ENCODE measurements around the gene TPD52L2.
A peak's percentile ranks its signal among the peaks of the same experiment; 100 is the strongest.
"Not testable (repeated sequence)": the region's sequence is repeated elsewhere in the genome, so short reads cannot be mapped to it uniquely, and the experiment has no call there.

Gene TPD52L2

DNA sequence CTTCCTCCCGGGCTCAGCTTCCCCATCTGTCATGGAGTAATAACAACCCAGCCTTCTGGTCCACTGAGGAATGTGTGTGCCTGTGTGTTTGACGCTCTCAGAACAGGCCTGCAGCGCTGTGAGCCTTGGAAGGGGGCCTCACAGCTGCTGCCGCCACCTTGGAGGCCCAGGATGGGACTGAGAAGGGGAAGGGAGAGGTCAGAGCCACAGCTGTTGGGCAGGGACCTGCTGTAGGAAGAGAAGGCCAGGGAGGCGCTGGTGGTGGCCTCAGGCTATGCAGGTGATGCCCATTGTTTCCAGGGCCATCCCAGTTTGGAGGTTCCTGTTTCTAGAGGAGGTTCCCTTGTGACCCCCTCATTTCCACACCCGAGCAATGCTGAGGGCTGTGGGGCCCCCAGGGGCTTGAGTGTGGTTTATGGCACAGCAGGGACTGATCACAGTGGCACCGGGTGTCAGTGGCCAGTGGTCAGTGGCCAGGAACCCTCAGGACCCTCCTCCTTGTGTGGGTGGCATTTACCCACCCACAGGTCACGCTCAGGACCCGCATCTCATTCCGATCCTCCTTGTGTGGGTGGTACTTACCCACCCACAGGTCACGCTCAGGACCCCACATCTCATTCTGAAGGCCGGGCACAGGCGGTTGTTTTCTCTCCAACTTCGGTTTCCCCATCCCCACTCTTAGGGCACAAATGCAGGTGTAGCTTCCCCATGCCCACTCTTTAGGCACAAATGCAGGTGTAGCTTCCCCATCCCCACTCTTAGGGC is 14.0 kb downstream of the TPD52L2 start:
- no peak for DNase-seq (ENCODE audit: low spot score)

DNA sequence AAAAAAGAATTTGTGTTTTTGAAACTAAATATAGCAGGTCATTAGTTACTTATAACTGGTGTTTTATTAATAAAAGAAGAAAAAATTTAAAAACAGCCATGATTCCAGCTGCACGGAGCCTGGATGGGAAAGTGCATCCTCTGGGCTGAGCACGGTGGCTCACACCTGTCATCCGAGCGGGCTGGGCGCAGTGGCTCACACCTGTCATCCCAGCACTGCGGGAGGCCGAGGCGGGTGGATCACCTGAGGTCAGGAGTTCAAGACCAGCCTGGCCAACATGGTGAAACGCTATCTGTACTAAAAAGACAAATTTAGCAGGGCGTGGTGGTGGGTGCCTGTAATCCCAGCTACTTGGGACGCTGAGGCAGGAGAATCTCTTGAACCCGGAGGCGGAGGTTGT is 15.8 kb downstream of the TPD52L2 start:
- DNase-seq (ENCODE audit: low spot score) = not testable (repeated sequence)

DNA sequence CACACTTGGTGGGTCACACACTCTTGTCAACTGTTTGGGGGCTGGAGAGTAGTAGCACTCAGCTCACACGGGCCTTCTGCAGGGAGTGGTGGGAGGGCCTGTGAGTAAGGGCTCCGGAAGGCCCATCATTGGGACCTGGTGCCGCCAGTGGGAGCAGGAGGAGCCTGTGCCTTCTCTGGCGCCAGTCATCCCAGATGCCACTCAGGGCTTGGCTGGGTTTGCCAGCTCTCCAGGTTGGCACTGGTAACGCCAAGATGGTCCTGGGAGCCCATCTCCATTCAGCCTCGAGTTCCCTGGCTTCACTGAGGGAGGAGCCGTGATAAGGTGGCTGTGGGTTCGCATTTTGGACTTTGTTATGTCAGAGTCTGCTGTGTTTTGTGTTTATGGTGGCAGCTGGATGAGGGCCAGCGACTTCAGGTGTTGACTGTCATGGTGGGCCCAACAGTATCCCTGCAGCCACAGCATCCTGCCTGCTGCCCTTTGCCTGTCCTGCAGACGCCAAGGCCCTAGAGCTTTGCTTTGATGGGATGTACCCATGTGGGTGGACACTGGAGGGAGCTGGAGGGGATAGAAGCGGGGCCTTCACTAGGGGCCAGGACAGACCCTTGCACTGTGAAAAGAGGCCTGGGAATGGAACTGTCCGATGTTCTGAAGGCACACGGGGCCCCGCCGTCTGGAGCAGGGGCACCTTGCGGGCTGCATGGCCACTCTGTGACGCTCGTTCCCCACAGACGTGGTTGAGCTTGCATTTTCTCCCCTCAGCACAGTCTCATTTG is 16.6 kb downstream of the TPD52L2 start:
- DNase-seq (ENCODE audit: low spot score) = no peak

DNA sequence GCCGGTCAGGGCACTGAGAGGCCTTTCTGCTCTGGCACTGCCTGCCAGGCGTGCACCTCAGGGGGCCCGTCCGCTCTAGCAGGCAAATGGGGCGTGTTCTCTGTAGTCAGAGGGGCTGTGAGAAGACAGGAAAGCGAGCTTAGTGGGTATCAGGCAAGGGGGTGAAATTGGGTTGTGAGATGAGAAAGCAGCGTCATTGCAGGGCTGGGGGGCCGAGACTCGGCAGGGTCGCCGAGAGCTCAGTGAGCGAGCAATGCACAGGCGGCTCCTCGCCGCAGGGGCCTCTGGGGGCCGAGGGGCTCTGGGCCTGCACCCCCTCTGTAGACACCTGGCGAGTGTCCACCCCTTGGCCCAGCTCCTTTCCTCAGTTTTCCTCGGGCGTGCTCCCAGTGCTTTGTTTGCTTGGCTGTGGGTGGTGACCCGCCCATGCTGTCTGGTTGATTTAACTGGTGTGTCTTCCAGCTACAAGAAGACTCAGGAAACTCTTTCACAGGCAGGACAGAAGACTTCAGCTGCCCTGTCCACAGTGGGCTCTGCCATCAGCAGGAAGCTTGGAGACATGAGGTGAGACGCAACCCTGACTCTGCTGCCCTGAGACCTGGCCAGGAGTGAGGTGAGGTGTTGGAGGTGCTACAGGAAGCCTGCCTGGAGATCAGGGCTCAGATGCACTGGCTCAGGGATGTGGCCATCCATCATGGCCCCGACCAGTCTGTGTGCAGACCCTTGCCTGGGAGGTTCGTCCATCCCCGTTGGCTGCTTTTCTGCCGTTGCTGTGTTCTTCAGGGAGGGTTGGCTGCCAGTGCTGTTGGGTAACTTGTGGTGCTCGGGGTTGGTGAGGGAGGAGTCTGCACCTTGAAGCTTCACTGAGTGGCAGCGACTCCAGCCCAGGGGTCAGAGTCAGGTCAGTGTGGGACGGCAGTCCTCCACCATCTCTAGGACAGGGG is 17.5 kb downstream of the TPD52L2 start:
- DNase-seq (ENCODE audit: low spot score) = no peak

DNA sequence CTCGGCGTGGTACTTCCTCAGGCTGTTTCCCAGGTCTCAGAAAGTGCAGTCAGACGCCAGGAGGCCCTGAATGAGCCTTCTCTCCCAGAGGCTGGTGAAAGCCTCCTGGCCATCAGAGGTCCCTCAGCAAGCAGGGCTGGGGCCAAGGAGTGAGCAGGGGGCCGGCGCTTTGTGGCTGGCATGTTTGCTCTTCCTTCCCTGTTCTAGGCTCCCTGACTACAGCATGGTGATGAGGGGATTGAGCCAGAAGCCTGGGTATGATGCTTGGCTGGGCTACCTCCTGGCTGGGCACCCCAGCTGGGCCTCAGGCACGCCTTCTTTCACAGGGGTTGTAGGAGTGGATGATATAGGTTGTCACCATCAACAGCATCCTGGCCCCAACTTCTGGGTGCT is 18.1 kb downstream of the TPD52L2 start:
- DNase-seq (ENCODE audit: low spot score) = no peak

DNA sequence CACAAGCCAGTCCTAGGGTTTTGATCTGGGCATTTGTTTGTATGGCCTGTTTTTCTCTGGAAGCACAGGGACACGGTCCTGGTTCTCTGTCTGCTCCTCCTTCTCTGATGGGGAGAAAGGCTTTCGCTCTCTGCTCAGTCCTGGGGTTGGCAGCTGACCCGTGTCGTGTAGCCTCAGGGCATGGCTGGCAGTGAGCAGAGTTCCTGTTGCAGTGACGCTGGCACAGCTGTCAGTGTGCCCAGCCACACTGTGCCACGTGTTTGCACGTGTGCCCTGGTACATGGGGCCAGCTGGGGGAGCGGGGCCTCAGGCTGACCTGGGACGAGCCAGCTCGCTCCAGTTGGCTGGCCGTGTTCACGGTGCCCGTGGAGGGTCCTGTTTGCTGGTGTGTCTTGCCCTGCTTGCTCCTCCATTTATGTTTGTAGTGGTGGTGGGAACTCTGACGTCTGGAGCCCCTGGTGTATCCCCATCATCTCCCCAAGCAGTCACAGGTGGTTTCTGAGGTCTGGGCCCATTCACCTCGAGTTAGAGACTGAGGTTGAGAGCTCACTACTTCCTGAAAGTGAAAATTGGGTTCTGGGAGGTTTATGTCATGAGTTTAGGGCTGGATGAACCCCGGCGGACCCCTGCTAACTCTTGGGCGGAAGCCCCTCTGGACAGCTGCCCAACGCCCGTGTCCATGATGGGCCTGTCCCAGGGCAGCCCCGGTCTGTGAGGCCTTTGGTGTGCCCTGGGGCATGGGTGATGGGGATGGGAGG is 19.6 kb downstream of the TPD52L2 start:
- no peak for DNase-seq (ENCODE audit: low spot score)

DNA sequence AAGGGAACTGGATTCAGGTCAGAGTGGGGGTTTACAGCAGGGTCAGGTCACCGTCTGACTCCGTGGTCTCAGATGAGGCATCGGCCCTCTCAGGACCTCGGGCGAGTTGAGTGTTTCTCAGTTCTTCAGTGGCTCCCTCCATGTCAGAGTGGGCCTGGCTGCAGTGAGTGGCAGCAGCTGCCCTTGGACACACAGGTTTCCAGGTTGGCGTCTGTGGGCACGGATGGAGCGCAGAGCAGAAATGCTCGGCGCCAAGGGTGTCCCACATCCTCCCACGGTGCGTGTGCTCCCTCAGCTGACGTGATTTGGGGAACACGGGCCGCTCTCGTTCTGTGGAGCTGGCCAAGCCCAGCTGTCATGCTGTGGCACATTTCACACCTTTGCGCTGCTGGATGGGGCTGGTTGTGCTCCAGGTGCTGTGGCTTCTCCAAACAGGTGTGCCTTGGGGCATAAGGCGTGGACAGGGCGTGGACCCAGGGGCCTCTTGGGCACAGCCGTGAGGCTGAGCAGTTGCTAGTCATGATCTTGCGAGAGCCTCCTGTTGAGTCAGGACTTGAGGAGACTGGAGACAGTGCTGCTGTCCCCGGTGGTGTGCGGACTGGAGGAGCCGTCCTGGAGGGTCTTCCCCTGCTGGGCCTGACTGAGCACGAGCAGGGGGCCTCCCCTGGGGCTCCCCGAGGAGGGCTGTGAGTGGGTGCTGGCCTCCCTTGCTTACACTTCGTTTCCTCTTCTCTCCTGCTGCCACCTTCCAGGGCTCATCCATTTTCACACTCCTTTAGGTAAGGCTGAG is 20.4 kb downstream of the TPD52L2 start:
- no peak for DNase-seq (ENCODE audit: low spot score)

DNA sequence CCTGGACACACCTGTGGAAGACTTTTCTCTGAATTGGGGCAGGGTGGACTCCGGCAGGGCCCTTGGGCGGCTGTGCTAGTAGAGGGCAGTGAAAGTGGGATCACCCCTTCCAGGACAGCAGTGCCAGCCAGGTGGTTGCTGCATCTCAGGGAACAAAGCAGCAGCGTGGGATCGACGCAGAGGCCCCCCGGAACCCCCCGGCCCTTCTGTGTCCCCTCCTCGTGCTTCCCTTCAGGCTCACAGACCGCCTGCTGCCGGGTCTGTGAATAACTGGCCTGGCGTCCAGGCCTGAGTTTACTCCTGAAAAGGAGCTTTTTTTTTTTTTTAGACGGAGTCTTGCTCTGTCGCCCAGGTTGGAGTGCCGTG is 21.0 kb downstream of the TPD52L2 start:
- DNase-seq (ENCODE audit: low spot score) = no peak

DNA sequence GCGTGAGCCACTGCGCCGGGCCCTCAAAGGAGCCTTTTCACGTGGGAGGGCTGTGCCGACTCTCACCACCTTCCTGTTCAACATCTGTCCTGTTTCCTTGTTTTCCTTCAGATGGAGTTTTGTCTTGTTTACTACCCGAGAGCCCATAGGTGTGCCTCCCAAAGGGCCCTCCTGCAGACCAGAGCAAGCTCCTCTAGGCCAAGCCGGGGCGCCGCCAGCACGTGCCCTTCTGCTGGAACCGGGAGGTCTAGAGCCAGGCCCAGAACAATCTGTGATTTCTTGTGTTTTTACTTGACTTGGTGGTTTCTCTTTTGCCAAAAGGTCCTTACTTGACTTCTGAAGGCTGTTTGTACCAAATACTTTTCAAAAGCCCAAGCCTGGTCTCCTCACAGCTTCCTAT is 21.9 kb downstream of the TPD52L2 start:
- DNase-seq (ENCODE audit: low spot score) = no peak

DNA sequence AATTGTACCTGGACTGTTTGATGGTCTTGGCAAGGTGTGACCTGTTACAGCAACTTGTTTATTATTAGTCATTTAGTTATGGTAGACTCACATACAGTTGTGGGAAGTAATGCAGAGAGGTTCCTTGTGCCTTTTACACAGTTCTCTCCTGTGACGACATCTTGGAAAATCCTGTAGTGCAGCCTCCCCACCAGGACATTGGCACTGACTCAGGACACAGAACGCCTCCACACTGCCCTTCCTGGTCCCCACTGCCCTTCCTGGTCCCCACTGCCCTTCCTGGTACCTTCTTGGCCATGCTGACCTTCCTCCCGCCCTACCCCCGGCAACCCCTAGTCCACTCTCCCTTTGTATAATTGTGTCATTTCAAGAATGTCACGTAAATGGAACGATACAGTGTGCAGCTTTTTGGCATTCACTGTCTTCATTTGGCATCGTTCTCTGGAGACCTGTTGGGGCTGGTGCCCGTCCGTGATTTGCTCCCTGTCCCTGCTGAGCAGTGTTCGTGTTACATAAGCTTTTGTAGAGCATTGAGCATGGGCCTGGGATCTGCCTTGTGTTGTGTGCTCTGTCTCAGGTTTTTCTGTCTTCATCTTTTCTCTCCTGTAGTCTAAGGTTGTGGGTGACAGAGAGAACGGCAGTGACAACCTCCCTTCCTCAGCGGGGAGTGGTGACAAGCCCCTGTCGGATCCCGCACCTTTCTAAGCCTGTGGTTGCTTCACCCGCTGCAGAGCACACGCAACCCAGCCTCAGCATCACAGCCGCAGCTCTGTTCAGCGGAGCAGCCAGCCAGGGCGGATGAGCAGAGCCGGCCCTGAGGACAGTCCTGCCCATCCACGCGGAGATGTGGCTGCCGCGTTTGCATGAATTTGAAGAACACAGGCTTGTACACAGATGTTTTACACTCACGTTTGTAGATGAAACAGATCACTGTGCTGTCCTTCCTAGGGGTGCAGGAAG is 24.5 kb downstream of the TPD52L2 start:
- DNase-seq (ENCODE audit: low spot score) = no peak

DNA sequence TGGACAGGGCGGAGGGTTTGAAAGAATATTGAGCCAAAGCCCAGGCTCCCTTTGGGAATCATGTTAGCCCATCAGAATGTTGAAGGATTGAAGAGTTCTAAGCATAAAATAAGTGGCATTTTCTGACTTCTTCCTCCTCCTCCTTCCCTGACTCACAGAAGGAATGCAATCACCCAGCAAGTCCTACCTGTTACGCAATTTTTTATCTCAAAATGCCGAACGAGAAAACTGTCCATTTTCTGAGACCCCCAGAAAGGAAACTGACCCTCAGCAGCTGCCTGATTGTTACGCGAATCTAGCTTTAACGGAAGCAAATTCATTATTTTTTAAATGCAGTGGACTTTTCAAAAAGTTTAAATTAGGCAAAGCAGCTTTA is 25.1 kb downstream of the TPD52L2 start:
- no peak for DNase-seq (ENCODE audit: low spot score)

DNA sequence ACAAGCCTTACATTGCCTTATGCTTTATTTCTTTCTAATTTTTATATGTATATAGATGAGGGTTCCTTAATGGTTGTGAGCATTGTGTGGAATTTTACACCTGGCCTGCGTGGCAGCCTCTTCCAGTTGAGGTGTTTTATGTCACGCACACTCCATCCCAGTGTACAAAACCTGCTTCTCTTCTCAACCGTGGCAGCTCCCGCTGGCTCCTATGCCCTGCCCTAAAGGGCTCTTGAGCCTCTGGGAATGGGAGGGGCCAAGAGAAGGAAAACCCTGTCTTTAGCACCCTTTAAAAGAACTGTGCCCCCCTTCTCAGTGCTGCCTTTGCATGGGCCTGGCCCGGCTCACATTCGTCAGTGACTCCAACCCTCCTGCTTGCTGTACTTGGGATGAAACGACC is 25.5 kb downstream of the TPD52L2 start:
- DNase-seq (ENCODE audit: low spot score) = no peak

DNA sequence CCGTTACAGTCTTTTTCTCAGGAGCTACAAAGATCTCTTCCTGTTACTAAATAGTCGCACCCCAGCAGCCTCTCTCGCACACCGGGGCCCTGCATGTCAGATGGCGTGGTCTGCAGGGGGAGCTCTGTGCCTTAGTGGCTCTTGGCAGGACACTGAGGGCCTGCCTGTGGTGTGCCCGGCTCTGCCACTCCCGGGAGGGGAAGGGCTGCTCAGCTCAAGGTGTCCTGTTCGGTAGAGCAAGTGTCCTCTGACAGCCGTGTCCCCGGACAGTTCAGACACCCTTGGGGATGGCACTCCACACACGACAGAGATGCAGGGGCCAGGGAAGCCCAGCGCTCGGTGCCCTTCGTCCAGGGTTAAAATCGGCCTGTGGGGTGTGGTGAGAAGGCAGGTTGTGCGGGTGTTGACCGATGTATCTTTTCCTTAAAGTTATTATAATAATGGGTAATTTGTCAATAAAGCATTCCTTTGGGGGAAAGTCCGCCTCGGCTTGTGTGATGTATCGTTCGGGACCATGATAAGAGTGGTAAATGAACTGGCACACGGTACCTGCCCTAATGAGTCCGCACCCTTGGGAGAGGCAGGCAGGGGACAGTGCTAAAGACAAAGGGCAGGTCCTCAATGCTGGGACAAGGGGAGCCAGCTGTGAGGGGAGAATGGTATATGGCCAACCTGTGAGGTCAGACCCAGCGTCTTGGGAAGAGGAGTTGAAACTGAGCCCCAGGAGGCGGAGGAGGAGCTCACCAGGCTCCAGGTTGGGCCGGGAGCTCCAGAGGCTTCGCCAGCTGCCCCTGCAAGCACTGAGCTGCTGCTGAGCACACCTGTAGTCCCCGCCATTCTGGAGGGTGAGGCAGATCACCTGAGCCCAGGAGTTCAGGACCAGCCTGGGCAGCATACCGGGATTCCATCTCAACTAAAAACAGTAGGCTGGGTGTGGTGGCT is 26.3 kb downstream of the TPD52L2 start:
- no peak for DNase-seq (ENCODE audit: low spot score)

DNA sequence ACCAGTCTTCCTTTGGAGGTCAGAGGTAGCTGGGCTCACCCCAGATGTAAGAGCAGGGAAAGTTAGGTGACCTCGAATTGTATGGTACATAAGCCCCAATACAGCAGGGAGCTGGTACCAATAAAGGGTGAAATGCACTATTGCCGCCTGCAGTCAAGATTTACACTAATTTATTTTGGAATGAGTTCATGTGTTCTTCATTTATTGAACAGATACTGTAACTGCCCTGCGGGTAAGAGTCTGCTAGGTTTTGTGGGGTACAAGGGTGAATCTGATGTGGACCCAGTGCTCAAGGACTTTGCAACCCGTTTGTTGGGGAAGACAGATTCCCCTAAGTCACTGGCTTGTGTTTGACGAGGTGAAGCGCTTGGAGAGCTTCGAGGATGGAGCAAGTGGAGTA is 27.3 kb downstream of the TPD52L2 start:
- DNase-seq (ENCODE audit: low spot score) = no peak

DNA sequence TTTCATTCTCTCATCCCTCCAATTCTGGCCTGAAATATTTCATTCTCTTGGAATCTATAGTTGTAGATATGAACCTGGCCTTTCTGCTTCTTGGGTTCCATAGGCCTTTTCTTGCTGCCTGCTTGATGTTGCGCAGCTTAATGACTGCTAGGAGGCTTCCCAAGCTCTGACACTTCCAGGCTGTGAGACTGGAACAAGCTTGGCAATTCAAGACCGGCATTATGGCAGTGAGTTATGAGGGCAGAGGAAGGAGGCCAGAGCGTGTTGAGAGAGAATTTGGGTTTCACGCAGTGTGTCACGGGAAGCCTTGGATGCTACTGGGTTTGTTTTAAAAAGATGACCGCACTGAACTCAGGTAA is 28.9 kb downstream of the TPD52L2 start:
- DNase-seq (ENCODE audit: low spot score) = no peak

DNA sequence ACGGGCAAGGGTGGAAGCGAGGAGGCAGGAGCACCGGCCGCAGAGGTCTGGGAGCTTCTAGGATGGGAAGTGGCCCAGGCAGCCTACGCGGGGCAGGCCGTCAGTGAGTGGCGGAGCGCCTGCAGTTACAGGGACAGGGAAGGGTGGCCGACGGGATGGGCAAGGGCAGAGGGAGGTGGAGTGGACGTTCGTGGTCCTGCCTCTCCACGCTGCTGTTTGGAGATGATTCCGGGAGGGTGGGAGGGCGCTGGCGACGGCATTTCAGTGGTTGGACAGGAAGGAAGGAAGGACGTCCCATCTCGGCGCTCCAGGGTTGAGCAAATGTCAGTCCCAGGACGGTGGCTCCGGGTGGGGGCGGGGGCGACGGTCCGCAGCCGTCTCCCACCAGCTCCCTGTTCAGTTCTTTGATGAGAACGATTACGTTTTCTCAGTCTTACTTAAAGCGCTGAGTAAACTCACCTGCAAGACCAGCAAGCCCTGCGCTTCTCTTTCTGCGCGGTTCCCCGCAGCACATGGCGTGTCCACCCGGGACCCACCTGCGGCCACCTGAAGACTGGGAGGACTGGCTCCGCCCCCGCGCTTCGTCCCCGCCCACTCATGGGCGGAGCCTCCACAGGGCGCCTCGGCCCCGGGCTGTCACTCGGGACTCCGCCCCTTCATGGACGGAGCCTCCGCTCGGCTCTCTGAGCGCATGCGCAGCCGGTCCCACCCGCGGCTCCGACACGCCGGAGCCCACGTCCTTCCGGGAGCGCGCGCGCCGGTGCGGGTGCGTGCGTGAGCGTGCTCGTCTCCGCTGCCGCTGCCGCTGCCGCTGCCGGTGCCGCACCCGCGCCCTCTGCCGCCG is 29.5 kb downstream of the TPD52L2 start, which contains the start of gene DNAJC5:
Gene DNAJC5, plus strand, starts transcription at position 769 of the 844 bp plus-strand sequence. CDS start 33,220 bp downstream, outside the sequence.
- DNase-seq (ENCODE audit: low spot score) = peak; percentile 97

DNA sequence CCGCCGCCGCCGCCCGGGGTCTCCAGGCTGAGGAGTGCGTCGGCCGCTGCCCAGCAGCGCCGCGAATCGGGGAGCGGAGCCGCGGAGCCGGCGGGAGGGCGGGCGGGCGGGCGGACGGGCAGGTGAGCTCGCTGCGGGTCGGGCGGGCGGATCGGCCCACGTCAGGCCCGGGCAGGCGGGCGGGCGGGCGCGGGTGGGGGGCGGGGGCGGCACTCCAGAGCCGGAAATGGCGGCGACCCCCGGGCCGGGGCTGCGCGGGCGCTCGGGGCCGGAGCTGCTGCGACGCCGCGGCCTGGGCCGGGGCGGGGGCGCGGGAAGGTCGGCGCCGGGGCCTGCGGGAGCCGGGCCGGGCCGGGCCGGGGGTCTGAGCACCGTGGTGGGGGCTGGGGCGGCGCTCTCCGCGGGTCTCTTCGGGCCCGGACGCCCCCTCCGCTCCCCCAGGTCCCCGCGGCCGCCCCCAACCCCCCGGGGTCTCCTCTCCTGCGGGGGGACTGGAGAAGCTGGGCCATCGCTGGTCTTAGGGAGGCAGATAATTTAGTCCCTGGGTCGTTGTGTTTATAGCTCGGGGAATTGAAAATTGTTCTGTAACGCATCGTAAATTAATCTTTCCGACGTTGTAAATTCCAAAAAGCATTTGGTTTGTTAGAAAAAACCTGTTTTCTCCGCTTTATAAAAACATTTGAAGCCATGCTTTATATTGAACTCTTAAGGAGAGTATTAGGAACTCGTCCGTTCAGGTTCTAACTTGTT is 30.3 kb downstream of the TPD52L2 start:
- DNase-seq (ENCODE audit: low spot score) = no peak
